DOHH2 (cell line): ENCODE data around the gene SELPLG.

Experiments used
- H3F3A ChIP-seq: fragments of 200-600 bp; sonication (generic), shearing (Covaris generic); 2 replicates; pipeline ENCODE4 v1.6.0; 2016; ENCODE audit warnings: antibody characterized with exemption, mild to moderate bottlenecking; ENCODE audit not compliant: control insufficient read depth, insufficient read depth
- H3K27ac ChIP-seq: fragments of 200-600 bp; sonication (generic); 2 replicates; pipeline ENCODE4 v1.5.1; 2014; ENCODE audit warnings: low read depth, mild to moderate bottlenecking, low read length, moderate library complexity
- H3K27me3 ChIP-seq: fragments of 200-600 bp; sonication (generic); 2 replicates; pipeline ENCODE4 v1.6.1; 2014; ENCODE audit warnings: mild to moderate bottlenecking, low read length, mixed read lengths; ENCODE audit not compliant: control insufficient read depth
- H3K36me3 ChIP-seq: fragments of 200-600 bp; sonication (generic); 2 replicates; pipeline ENCODE4 v1.6.1; 2014; ENCODE audit warnings: mild to moderate bottlenecking, low read length, moderate library complexity, mixed read lengths; ENCODE audit not compliant: control insufficient read depth
- H3K4me1 ChIP-seq: fragments of 200-600 bp; sonication (generic); 2 replicates; pipeline ENCODE4 v1.6.1; 2014; ENCODE audit warnings: mild to moderate bottlenecking, low read length, mixed read lengths; ENCODE audit not compliant: control insufficient read depth
- H3K4me2 ChIP-seq: fragments of 200-600 bp; sonication (generic); 2 replicates; pipeline ENCODE4 v1.6.0; 2014; ENCODE audit warnings: mild to moderate bottlenecking, low read length, moderate library complexity
- H3K4me3 ChIP-seq: fragments of 200-600 bp; sonication (generic); 2 replicates; pipeline ENCODE4 v1.5.1; 2014; ENCODE audit warnings: mild to moderate bottlenecking, low read length, mixed read lengths
- H3K79me2 ChIP-seq: fragments of 200-600 bp; sonication (generic); 2 replicates; pipeline ENCODE4 v1.6.1; 2014; ENCODE audit warnings: mild to moderate bottlenecking, low read length, mixed read lengths; ENCODE audit not compliant: control insufficient read depth
- H3K9me2 ChIP-seq: fragments of 200-600 bp; sonication (generic); replicated peaks from 2 replicates; pipeline ENCODE4 v1.6.1; 2014; ENCODE audit warnings: mild to moderate bottlenecking, low read length, mixed read lengths; ENCODE audit not compliant: control insufficient read depth
- H3K9me3 ChIP-seq: fragments of 200-600 bp; sonication (generic); 2 replicates; pipeline ENCODE4 v1.6.1; 2014; ENCODE audit warnings: antibody characterized with exemption, low read length, mixed read lengths; ENCODE audit not compliant: control insufficient read depth, insufficient read depth
- H4K20me1 ChIP-seq: fragments of 200-600 bp; sonication (generic); 2 replicates; pipeline ENCODE4 v1.6.0; 2014; ENCODE audit warnings: low read depth, mild to moderate bottlenecking, antibody characterized with exemption, low read length, moderate library complexity; ENCODE audit not compliant: control insufficient read depth, insufficient read depth
- EZH2phosphoT487 ChIP-seq: fragments of 200-600 bp; sonication (generic); IDR thresholded peaks from 2 replicates; pipeline ENCODE4 v1.6.1; 2017; ENCODE audit warnings: borderline replicate concordance, mild to moderate bottlenecking, antibody characterized with exemption, low read length, moderate library complexity, mixed read lengths
- TF ChIP-seq, protein P1 (sequence below): fragments of 200-600 bp; sonication (generic); IDR thresholded peaks from one replicate; pipeline ENCODE4 v1.5.1; 2014; ENCODE audit warnings: antibody characterized with exemption, mild to moderate bottlenecking, low read depth, low read length; ENCODE audit not compliant: poor library complexity, severe bottlenecking

The SELPLG gene

DNA sequence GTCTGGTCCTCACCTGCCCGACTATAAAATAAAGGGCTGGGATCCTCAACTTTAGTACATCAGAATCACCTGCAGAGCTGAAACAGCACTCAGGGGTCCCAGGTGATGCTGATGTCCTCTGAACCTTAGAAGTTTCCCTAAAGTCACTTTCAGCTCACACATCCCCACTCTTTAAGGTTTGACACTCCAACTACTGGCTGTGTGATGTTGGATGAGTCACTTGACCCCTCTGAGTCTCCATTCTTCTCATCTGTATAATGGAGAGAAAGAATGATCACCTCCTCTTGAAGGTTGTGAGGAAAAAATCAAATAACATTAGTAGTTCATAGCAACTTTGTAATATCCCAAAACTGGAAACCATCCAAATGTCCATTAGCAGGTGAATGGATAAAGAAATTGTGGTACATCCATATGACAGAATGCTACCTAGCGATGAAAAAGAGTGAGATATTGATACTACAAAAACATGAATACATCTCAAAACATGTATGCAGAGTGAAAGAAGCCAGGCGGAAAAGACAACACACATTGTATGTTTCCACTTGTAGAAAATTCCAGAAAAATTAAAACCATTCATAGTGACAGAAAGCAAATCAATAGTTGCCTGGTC lies 49.1 kb downstream of the SELPLG start:
- Histone ChIP-seq H3K36me3 (no peaks in the 10 kb centered on the region), H3F3A (no peaks in the 10 kb centered on the region), H4K20me1 (no peaks in the 10 kb centered on the region), H3K27me3 (peaks cover 20% of the 10 kb centered on the region), H3K9me3 (no peaks in the 10 kb centered on the region), H3K27ac (no peak overlapping the region), H3K9me2 (no peaks in the 10 kb centered on the region), H3K4me2 (no peak overlapping the region), H3K4me3 (no peak overlapping the region), H3K79me2 (no peaks in the 10 kb centered on the region), H3K4me1 (peaks cover 4% of the 10 kb centered on the region)
- TF ChIP-seq EZH2phosphoT487 = no peak
- TF ChIP-seq, protein P1, sequence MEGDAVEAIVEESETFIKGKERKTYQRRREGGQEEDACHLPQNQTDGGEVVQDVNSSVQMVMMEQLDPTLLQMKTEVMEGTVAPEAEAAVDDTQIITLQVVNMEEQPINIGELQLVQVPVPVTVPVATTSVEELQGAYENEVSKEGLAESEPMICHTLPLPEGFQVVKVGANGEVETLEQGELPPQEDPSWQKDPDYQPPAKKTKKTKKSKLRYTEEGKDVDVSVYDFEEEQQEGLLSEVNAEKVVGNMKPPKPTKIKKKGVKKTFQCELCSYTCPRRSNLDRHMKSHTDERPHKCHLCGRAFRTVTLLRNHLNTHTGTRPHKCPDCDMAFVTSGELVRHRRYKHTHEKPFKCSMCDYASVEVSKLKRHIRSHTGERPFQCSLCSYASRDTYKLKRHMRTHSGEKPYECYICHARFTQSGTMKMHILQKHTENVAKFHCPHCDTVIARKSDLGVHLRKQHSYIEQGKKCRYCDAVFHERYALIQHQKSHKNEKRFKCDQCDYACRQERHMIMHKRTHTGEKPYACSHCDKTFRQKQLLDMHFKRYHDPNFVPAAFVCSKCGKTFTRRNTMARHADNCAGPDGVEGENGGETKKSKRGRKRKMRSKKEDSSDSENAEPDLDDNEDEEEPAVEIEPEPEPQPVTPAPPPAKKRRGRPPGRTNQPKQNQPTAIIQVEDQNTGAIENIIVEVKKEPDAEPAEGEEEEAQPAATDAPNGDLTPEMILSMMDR = no peak

DNA sequence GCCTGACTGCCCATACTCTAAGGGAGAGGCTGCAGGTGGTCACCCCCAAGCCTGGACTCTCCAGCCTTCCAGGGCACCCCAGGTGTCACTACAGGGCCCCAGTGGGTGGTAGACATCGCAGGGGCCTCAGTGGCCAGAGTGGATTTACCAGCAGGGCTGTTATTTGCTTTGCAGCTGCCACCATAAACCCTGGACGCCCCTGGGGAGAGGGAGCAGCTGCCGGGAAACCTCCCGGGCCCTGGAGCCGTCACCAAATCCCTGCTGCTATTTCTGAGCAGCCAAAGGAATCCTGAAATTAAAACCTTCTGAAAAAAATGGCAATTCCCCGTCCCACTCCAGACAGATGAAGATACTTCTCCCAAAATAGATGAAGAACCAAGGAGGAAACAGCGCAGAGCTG lies 49.7 kb downstream of the SELPLG start:
- no peak overlapping the region for H3K27ac ChIP-seq

DNA sequence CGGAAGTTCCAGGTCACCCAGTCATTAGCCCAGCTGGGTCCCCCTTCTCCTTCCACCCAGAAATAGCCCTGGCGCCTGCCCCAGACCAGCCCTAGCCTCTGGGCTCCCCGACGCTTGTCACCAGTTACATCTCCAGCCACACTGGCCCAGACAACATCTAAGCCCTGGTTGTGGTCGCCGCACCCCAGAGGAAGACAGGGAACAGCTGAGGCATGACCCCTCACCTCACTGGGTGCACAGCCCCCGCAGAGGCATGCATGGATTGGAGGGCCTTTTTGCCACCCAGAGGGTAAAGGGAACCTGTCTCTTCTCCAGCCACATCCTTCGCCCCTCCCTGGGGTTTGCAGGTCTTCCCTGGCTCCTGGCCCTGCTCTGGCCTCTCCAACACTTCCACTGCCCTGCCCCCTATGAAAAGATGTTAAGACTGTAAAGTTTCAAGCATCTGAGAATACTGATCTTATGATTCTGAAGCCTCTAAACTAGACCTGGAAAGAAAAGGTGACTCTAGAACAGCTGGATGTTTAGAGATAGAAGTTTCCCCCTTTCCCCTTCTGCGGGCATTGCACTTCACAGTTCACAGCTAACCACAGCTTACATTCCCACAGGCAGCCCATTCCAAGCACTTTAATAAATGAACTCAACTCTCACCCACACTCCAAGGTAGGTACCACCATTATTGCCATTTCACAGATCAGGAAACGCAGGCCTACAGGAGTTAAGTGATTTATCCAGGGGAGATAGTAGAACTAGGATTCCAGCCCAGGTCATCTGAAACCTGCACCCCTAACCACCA lies 50.5 kb downstream of the SELPLG start:
- no peaks in the 10 kb centered on the region for H3K9me2 ChIP-seq

More for the DNA sequence above, 49.7 kb downstream of the SELPLG start:
- TF ChIP-seq, protein P1 = no peak
- no peak for TF ChIP-seq EZH2phosphoT487
- H3K36me3 ChIP-seq = no peaks in the 10 kb centered on the region
- H4K20me1 ChIP-seq = no peaks in the 10 kb centered on the region
- no peak overlapping the region for H3K4me2 ChIP-seq
- H3K4me1 ChIP-seq = peaks cover 9% of the 10 kb centered on the region
- H3K27me3 ChIP-seq = peaks cover 20% of the 10 kb centered on the region
- H3K9me2 ChIP-seq = no peaks in the 10 kb centered on the region
- H3K4me3 ChIP-seq = no peak overlapping the region
- no peaks in the 10 kb centered on the region for H3F3A ChIP-seq
- H3K9me3 ChIP-seq = no peaks in the 10 kb centered on the region
- H3K79me2 ChIP-seq = no peaks in the 10 kb centered on the region

More for the DNA sequence above, 50.5 kb downstream of the SELPLG start:
- Histone ChIP-seq H3K79me2 (no peaks in the 10 kb centered on the region), H3K27me3 (peaks cover 20% of the 10 kb centered on the region), H3K27ac (no peak overlapping the region), H3K36me3 (no peaks in the 10 kb centered on the region), H3K4me3 (no peak overlapping the region), H3K4me1 (peaks cover 10% of the 10 kb centered on the region), H3K4me2 (no peak overlapping the region), H4K20me1 (no peaks in the 10 kb centered on the region), H3F3A (no peaks in the 10 kb centered on the region), H3K9me3 (no peaks in the 10 kb centered on the region)
- TF ChIP-seq EZH2phosphoT487 = no peak
- TF ChIP-seq, protein P1 = no peak
